GDM1 (cell line): ENCODE data around the gene PLIN4.
"Not testable (repeated sequence)": the region's sequence is repeated elsewhere in the genome, so short reads cannot be mapped to it uniquely, and the experiment has no call there.

ENCODE experiments used
- DNase-seq: peaks from one replicate; lab custom pipeline; 2025; lab: John Stamatoyannopoulos, UW

The PLIN4 gene

GRCh38 chr19:4547303-4548237 lies 29.3 kb upstream of the PLIN4 start:
- DNase-seq: no peak

DNA sequence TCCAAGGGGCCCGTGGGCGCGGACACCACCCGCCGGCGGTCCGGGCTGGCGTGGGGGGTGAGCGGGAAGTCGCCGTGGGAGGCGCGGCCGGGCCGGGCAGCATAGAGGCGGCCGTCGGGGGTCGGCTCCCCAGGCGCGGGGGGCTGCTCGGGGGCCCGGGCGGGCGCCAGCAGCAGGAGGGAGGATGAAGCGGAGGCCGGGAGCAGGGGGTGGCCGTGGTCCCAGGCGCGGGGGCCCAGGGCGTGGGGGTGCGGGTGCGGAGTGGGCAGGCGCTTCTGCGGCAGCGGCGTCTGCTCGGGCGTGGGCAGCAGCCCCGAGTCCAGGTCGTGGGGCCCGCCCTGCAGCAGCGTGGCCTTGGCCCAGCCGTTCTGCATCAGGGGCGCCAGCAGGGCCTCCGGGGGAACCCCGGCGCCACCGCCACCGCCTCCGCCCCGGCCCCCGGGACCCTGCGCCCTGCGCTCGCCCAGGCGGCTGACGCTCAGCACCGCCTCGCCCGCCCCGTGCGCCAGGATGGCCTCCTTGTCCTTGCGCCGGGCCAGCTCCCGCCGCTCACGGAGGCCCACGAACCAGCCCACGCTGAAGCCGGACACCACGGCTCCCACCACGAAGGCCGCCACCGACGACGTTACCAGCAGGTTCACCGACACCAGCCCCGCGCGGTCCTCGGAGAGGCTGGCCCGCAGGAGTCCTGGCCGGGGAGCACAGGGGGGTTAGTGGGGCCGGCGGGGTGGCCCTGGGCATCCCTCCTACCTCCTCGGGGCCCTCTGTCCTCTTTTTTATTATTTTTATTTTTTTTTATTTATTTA lies 25.8 kb upstream of the PLIN4 start:
- no peak for DNase-seq

GRCh38 chr19:4542896-4543841 lies 24.9 kb upstream of the PLIN4 start:
- no peak for DNase-seq

DNA sequence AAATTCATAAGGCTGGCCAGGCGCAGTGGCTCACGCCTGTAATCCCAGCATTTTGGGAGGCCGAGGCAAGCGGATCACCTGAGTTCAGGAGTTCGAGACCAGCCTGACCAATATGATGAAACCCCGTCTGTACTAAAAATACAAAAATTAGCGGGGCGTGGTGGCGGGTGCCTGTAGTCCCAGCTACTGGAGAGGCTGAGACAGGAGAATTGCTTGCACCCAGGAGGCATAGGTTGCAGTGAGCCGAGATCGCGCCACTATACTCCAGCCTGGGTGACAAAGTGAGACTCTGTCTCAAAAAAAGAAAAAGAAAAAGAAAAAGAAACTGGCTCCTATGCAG lies 23.5 kb upstream of the PLIN4 start:
- not testable (repeated sequence) for DNase-seq

- DNase-seq: no peak
These were observed 23.0 kb upstream of the PLIN4 start for GRCh38 chr19:4541114-4541805.

DNA sequence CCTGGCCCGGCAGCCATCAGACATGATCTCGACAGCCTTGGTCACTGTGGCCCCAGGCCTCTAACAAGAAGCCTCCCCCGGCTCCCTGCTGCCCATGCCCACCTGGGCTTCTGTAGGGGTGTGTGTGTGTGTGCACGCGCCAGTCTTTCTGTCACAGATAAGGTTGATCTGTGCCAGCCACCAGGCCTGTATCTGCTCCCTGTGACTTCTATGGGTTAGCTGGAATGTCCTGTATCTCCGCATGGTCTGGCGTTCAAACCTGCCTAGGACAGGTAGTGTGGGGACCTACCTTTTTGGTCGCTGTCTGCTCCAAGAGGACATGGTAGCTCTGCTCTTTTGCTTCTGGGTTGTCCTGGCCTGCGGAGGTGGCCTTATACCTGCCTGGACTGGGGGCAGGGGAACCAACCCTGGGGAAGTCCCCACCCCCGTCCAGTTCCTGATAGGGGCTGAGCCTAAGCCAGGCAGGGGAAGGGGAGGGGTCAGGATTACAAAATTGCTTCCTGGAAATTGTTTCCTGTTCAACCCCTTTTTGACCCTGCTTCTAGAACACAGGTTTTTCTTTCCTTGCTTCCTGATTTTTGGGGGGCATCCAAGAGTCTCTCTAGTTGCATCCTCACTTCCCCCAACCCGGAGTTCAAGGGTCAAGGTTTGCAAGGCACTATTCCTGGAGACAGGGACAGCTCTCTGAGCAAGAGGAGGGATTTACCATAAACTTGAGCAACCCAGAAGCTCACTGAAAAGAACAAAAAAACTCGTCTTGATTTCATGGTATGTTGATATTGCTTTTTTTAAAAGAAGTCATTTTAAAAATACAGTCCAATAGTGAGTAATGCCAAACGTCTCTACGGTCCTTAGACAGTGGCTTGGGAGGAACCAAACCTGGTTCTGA lies 21.7 kb upstream of the PLIN4 start, which contains the start of gene LRG1:
Gene LRG1 (minus strand): TSS at position 344 of the 889 bp plus-strand sequence. CDS start 23 bp downstream, at position 321.
- peak; percentile 20 for DNase-seq

GRCh38 chr19:4539169-4539692 lies 20.9 kb upstream of the PLIN4 start:
- no peak for DNase-seq

GRCh38 chr19:4538601-4538954 lies 20.3 kb upstream of the PLIN4 start:
- DNase-seq: no peak

DNA sequence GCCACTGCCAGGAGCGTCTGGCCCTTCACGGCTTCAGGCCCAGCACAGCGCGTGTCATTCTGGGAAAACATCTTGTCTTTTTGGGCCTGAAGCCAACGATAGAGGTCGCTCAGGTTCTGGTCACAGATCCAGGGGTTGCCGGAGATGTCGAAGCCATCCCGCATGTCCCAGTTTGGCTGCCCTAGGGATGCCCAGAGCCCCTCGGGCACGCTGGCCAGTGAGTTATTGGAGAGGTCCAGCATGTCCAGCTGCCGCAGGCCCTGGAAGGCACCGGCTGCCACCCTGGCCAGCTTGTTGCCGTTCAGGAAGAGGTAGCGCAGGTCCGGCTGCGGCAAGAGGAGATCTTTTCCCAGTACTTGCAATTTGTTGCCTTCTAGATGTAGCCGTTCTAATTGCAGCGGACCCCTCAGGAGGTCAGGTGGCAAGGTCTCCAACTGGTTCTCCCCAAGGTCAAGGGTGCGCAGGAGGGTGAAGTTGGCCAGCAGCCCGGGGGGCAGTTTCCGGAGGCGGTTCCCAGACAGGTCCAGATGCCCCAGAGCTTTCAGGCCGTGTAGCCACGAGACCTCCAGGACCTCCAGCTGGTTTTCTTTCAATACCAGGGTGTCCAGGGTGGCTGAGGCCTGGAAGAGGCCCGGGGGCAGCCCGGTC lies 19.8 kb upstream of the PLIN4 start:
- DNase-seq: no peak

DNA sequence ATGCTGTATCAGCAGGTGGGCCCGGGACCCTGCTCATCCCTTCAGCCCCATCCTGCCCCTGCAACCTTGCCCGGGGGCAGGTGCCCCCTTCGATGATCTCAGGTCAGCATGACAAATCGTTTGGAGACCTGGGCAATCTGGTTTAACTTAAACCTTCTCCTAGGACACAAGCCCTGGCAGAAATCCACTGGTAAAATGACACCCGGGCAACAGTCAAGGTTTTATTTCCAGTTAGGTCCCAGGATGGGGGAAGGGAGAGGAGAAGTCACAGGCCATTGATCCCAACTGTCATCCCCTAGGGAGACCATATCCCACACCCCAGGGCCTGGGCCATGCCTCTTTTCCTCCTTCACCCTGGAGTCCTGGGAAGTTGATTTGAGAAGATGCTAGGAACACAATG lies 18.5 kb upstream of the PLIN4 start:
- DNase-seq: no peak

- DNase-seq: no peak
These were observed 16.8 kb upstream of the PLIN4 start, which contains the start of gene PLIN5 for GRCh38 chr19:4534836-4535658. Gene PLIN5 (minus strand): TSS chr19:4535224. CDS start chr19:4534074, 1,150 bp downstream.

DNA sequence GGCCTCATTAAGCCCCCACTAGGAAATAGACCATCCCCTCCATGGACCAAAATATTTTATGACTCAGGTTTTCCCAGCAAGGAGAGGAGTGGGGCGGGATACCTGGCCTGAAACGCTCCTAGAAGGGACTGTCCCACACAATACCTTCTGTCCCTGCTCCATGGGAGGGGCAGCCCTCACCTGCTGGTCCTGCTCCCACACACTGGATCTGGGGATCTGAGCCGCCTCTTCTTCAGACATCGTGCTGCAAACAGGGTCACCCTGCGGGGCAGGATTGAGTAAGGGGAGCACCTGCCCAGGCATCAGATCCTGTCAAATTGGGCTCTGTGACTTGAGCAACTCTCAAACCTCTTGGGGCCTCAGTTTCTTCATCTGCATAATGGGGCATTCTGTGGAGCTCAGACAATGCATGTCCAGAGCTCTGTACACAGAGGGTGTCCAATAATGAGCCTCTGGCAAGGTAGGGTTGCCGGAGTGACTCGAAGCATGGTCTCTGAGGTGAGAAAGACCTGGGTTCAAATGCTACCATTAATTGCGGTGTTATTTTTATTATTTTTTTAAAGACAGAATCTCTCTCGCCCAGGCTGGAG lies 15.6 kb upstream of the PLIN4 start:
- no peak for DNase-seq

- DNase-seq: no peak
These were observed 15.0 kb upstream of the PLIN4 start for GRCh38 chr19:4533334-4533733.

GRCh38 chr19:4531562-4532165 lies 13.4 kb upstream of the PLIN4 start:
- no peak for DNase-seq

DNA sequence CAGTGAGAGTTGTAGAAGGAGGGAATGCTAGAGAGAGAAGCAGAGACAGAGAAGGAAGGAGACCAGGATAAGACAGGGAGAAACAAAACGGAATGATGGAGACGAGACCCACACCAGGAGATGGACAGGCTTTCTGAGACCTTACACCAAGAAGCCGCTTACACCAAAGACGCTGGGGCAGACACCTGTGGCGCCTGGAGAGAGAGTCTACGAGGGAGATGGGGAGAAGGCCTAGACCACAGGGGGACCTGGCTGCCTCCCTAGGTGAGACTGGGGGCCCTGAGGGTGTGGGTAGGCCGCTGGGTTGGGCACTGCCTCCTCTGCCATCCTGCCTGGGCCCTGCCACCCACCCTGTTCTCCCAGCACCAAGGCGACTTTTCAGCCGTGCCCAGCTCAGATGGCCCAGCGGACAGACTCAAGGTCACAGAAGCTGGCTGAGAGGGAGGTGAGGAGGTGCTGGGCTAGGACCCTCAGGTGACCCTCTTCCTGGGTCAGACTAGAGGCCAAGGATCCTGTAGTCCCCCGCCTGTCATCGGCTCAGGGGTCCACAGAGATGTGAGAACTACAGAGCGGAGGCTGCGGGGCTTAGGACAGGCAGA lies 11.7 kb upstream of the PLIN4 start:
- no peak for DNase-seq

DNA sequence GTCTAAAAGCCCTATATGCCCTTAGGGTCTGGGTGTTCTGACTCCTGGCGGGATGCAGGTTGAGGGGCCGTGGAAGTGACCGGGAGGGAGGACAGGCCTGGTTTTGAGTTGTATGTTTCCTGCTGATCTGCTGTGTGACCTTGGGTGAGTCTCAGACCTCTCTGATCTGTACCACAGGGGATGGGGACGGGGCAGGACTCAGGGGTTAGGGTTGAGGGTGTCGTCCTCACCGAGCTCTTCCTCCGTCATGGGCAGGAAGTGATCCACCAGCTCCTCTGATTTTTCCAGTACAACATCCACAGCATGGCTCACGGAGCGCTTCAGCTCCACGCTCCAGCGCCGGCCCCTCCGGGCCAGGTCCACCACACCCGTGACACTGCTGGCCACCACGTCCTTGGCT lies 10.6 kb upstream of the PLIN4 start:
- DNase-seq: no peak

DNA sequence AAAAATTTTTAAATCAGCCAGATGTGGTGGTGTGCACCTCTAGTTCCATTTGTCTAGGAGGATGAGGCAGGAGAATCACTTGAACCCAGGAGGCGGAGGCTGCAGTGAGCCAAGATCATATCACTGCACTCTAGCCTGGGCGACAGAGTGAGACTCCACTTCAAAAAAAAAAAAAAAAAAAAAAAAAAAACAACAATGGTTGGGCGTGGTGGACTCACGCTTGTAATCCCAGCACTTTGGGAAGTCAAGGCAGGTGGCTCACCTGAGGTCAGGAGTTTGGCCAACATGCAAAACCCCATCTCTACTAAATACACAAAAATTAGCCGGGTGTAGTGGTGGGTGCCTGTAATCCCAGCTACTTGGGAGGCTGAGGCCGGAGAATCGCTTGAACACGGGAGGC lies 9.1 kb upstream of the PLIN4 start:
- DNase-seq: not testable (repeated sequence)
